Activated CD8-positive, alpha-beta T cell treated with anti-CD3 and anti-CD28 coated beads, Interleukin-2, amount 10 ng/mL, durations not matched to agents 7 days and 5 days (primary cell): ENCODE measurements around the gene NAALADL2. TPM values are rescaled to one million over a fixed set of nuclear protein-coding genes. Genes with fewer than 3 reads are reported as not detected.

ENCODE experiments used
- ATAC-seq: fragments of 150-1000 bp; cut with Tn5 transposase; one replicate; pipeline ENCODE4 v1.10.0; 2021; ENCODE audit warnings: moderate library complexity
- CTCF ChIA-PET: fragments of 350-600 bp; sonication (Branson Sonifier 250); formaldehyde crosslinking; loops from one replicate; lab custom pipeline; 2021; ENCODE audit warnings: antibody characterized with exemption; lab: Charles Lee
- POLR2A ChIA-PET: fragments of 350-600 bp; sonication (Branson Sonifier 250); formaldehyde crosslinking; loops from one replicate; lab custom pipeline; 2021; ENCODE audit warnings: antibody characterized with exemption; lab: Charles Lee
- DNase-seq: peaks from one replicate; pipeline ENCODE4 v3.0.0-alpha.2; 2020
- H3K27ac Mint-ChIP-seq: one replicate; pipeline ENCODE4 v1.8.0; 2021; ENCODE audit warnings: mild to moderate bottlenecking, mixed read lengths
- H3K27me3 Mint-ChIP-seq: one replicate; pipeline ENCODE4 v1.8.0; 2021; ENCODE audit warnings: low read depth, mixed read lengths
- H3K36me3 Mint-ChIP-seq: one replicate; pipeline ENCODE4 v1.8.0; 2021; ENCODE audit warnings: low read depth, mixed read lengths
- H3K4me1 Mint-ChIP-seq: one replicate; pipeline ENCODE4 v1.8.0; 2021; ENCODE audit warnings: low read depth, mixed read lengths
- H3K4me3 Mint-ChIP-seq: one replicate; pipeline ENCODE4 v1.8.0; 2021; ENCODE audit warnings: mild to moderate bottlenecking, mixed read lengths
- H3K9me3 Mint-ChIP-seq: one replicate; pipeline ENCODE4 v1.8.0; 2022; ENCODE audit warnings: mixed read lengths; ENCODE audit not compliant: insufficient read depth
- total RNA-seq, 2 experiments: library from RNA; stranded (reverse); gene quantifications; one replicate each; pipeline ENCODE4 v1.2.3, GENCODE V29; 2021

NAALADL2 gene
- total RNA-seq, 2 experiments from 2014 or later = 0.39 to 0.47 TPM

GRCh38 chr3:175199961-175200360 is 340.8 kb downstream of the NAALADL2 start:
- CTCF ChIA-PET = no interaction called here
- ATAC-seq = no peak
- H3K27me3 Mint-ChIP-seq = no peaks in the 10 kb centered on the region

GRCh38 chr3:175200391-175201095 is 341.4 kb downstream of the NAALADL2 start:
- Mint-ChIP-seq H3K36me3 (no peaks in the 10 kb centered on the region), H3K27ac (no peak overlapping the region), H3K4me3 (no peak overlapping the region), H3K27me3 (no peaks in the 10 kb centered on the region), H3K9me3 (peaks cover 6% of the 10 kb centered on the region), H3K4me1 (no peaks in the 10 kb centered on the region)
- ChIA-PET CTCF (no interaction called here), POLR2A (no interaction called here)
- ATAC-seq (no peak), DNase-seq (no peak)

More at GRCh38 chr3:175199961-175200360, 340.8 kb downstream of the NAALADL2 start:
- no peaks in the 10 kb centered on the region for H3K4me1 Mint-ChIP-seq
- POLR2A ChIA-PET = no interaction called here
- peaks cover 6% of the 10 kb centered on the region for H3K9me3 Mint-ChIP-seq
- no peak overlapping the region for H3K27ac Mint-ChIP-seq
- DNase-seq = no peak
- no peak overlapping the region for H3K4me3 Mint-ChIP-seq
- no peaks in the 10 kb centered on the region for H3K36me3 Mint-ChIP-seq

GRCh38 chr3:175207361-175207760 is 348.2 kb downstream of the NAALADL2 start:
- Mint-ChIP-seq H3K4me3 (no peak overlapping the region), H3K27me3 (no peaks in the 10 kb centered on the region), H3K36me3 (no peaks in the 10 kb centered on the region), H3K27ac (no peak overlapping the region), H3K4me1 (no peaks in the 10 kb centered on the region), H3K9me3 (no peaks in the 10 kb centered on the region)
- no peak for DNase-seq
- ChIA-PET CTCF (no interaction called here), POLR2A (no interaction called here)
- ATAC-seq = no peak

GRCh38 chr3:175208326-175208725 is 349.2 kb downstream of the NAALADL2 start:
- Mint-ChIP-seq H3K9me3 (no peaks in the 10 kb centered on the region), H3K4me3 (no peak overlapping the region), H3K27me3 (no peaks in the 10 kb centered on the region), H3K4me1 (no peaks in the 10 kb centered on the region), H3K27ac (no peak overlapping the region), H3K36me3 (no peaks in the 10 kb centered on the region)
- POLR2A ChIA-PET = no interaction called here
- ATAC-seq (no peak), DNase-seq (no peak)
- CTCF ChIA-PET = no interaction called here

- DNase-seq (no peak), ATAC-seq (no peak)
- ChIA-PET CTCF (no interaction called here), POLR2A (no interaction called here)
- Mint-ChIP-seq H3K9me3 (no peaks in the 10 kb centered on the region), H3K36me3 (no peaks in the 10 kb centered on the region), H3K27me3 (no peaks in the 10 kb centered on the region), H3K27ac (no peak overlapping the region), H3K4me1 (no peaks in the 10 kb centered on the region), H3K4me3 (no peak overlapping the region)
These were observed 352.3 kb downstream of the NAALADL2 start for GRCh38 chr3:175211466-175211865.

- no peaks in the 10 kb centered on the region for H3K36me3 Mint-ChIP-seq
- ChIA-PET POLR2A (no interaction called here), CTCF (no interaction called here)
- H3K27ac Mint-ChIP-seq = no peak overlapping the region
- no peaks in the 10 kb centered on the region for H3K4me1 Mint-ChIP-seq
- no peak for ATAC-seq
- H3K9me3 Mint-ChIP-seq = no peaks in the 10 kb centered on the region
- DNase-seq = no peak
- H3K4me3 Mint-ChIP-seq = no peak overlapping the region
- H3K27me3 Mint-ChIP-seq = no peaks in the 10 kb centered on the region
These were observed 353.8 kb downstream of the NAALADL2 start for GRCh38 chr3:175212896-175213295.

- Mint-ChIP-seq H3K9me3 (no peaks in the 10 kb centered on the region), H3K27ac (no peak overlapping the region)
These were observed 355.1 kb downstream of the NAALADL2 start for GRCh38 chr3:175214216-175214615.

GRCh38 chr3:175215833-175216232 is 356.7 kb downstream of the NAALADL2 start:
- POLR2A ChIA-PET = no interaction called here
- Mint-ChIP-seq H3K27me3 (no peaks in the 10 kb centered on the region), H3K4me1 (no peaks in the 10 kb centered on the region), H3K27ac (no peak overlapping the region), H3K9me3 (no peaks in the 10 kb centered on the region), H3K4me3 (no peak overlapping the region), H3K36me3 (no peaks in the 10 kb centered on the region)
- DNase-seq (no peak), ATAC-seq (no peak)
- CTCF ChIA-PET = no interaction called here

More at GRCh38 chr3:175214216-175214615, 355.1 kb downstream of the NAALADL2 start:
- no peaks in the 10 kb centered on the region for H3K4me1 Mint-ChIP-seq
- ChIA-PET CTCF (no interaction called here), POLR2A (interaction anchor here (0.6 kb wide), 1 partner anchor 11 kb away, joined by 3 read pairs; no protein-coding TSS in a partner anchor)
- no peaks in the 10 kb centered on the region for H3K36me3 Mint-ChIP-seq
- ATAC-seq (no peak), DNase-seq (no peak)
- no peak overlapping the region for H3K4me3 Mint-ChIP-seq
- H3K27me3 Mint-ChIP-seq = no peaks in the 10 kb centered on the region

- H3K27ac Mint-ChIP-seq = no peak overlapping the region
- H3K9me3 Mint-ChIP-seq = no peaks in the 10 kb centered on the region
- POLR2A ChIA-PET = no interaction called here
- CTCF ChIA-PET = no interaction called here
- no peak for ATAC-seq
- H3K36me3 Mint-ChIP-seq = no peaks in the 10 kb centered on the region
- H3K4me3 Mint-ChIP-seq = no peak overlapping the region
- H3K4me1 Mint-ChIP-seq = no peaks in the 10 kb centered on the region
- no peak for DNase-seq
- no peaks in the 10 kb centered on the region for H3K27me3 Mint-ChIP-seq
These were observed 363.2 kb downstream of the NAALADL2 start for GRCh38 chr3:175222356-175222755.

GRCh38 chr3:175224051-175224450 is 364.9 kb downstream of the NAALADL2 start:
- ChIA-PET CTCF (no interaction called here), POLR2A (no interaction called here)
- Mint-ChIP-seq H3K4me1 (no peaks in the 10 kb centered on the region), H3K4me3 (no peak overlapping the region), H3K27ac (no peak overlapping the region), H3K36me3 (no peaks in the 10 kb centered on the region), H3K27me3 (no peaks in the 10 kb centered on the region), H3K9me3 (no peaks in the 10 kb centered on the region)
- ATAC-seq = no peak
- no peak for DNase-seq

GRCh38 chr3:175226444-175226843 is 367.3 kb downstream of the NAALADL2 start:
- H3K4me1 Mint-ChIP-seq = no peaks in the 10 kb centered on the region
- no peaks in the 10 kb centered on the region for H3K9me3 Mint-ChIP-seq
- no peak overlapping the region for H3K27ac Mint-ChIP-seq
- ChIA-PET CTCF (no interaction called here), POLR2A (no interaction called here)
- no peaks in the 10 kb centered on the region for H3K36me3 Mint-ChIP-seq
- no peak overlapping the region for H3K4me3 Mint-ChIP-seq
- ATAC-seq (no peak), DNase-seq (no peak)
- no peaks in the 10 kb centered on the region for H3K27me3 Mint-ChIP-seq

GRCh38 chr3:175227126-175227525 is 368.0 kb downstream of the NAALADL2 start:
- Mint-ChIP-seq H3K27me3 (no peaks in the 10 kb centered on the region), H3K9me3 (no peaks in the 10 kb centered on the region), H3K4me1 (no peaks in the 10 kb centered on the region), H3K36me3 (no peaks in the 10 kb centered on the region), H3K27ac (no peak overlapping the region), H3K4me3 (no peak overlapping the region)
- ChIA-PET CTCF (no interaction called here), POLR2A (no interaction called here)
- ATAC-seq (no peak), DNase-seq (no peak)
